ENCODE data around the gene UTP14A.

UTP14A gene

DNA sequence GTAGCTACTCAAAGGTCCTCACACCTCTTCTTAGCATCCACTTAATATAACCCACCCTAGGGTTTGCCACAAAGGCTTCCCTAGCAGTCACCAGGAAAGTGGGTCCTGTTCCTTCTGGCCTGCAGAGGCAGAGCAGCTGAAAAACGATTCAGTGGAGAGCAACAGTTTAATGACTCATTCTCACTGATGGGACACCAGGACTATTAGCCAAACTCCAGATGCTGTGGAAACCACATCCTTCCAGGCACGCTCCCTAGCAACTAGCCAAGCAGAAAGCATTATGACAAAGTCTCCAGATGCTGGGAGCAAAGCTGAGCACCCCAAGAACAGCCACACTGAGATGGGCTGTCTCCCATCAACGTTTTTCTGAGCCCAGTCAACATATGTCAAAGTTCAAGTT is 30.3 kb upstream of the UTP14A start:
- no peaks in the 10 kb centered on the region for H3K9me3 ChIP-seq (ENCODE audit: control insufficient read depth, insufficient read depth, low read length)
- H3K4me2 ChIP-seq (ENCODE audit: low read length), result no peak overlapping the region
- no peaks in the 10 kb centered on the region for H3K79me2 ChIP-seq (ENCODE audit: control insufficient read depth, low read length)
- H3K9me2 ChIP-seq (replicated peaks; ENCODE audit: control insufficient read depth, low read length), result no peaks in the 10 kb centered on the region
- H3F3A ChIP-seq (ENCODE audit: control insufficient read depth, insufficient read depth), result no peaks in the 10 kb centered on the region
- H4K20me1 ChIP-seq (ENCODE audit: control insufficient read depth, insufficient read depth, low read depth, low read length), result no peaks in the 10 kb centered on the region
- no peak overlapping the region for H3K27ac ChIP-seq (ENCODE audit: low read depth, low read length)
- no peaks in the 10 kb centered on the region for H3K4me1 ChIP-seq (ENCODE audit: control insufficient read depth, low read length)
- no peaks in the 10 kb centered on the region for H3K36me3 ChIP-seq (ENCODE audit: control insufficient read depth, low read length)
- H3K27me3 ChIP-seq (ENCODE audit: control insufficient read depth, low read length), result no peaks in the 10 kb centered on the region
- H3K4me3 ChIP-seq (ENCODE audit: low read length), result no peak overlapping the region
- TF ChIP-seq EZH2phosphoT487 (IDR thresholded peaks at IDR 0.05; ENCODE audit: borderline replicate concordance, low read length), result no peak

DNA sequence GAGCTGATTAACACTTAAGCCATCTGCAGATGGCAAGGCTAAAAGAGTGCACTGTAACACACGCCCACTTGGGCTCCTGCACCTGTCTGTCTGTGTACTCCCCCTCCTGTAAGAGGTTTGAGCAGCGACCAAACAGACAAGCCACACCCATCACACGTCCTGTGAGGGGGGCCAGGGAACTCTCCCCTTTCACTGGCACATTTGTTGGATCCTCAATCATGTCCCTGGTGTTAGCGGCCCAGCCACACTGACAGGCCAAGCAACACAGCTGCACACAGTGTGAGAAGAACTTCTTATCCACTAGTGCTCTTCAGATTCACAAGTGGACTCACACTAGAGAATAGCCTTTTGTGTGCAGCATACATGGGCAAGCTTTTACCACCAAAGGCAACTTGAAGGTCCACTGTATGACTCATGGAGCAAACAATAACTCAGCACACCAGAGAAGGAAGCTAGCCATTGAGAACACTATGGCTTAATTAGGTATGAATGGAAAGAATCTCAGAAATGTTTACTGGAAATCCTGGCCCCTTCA is 29.1 kb upstream of the UTP14A start:
- Histone ChIP-seq H3K9me3 (ENCODE audit: control insufficient read depth, insufficient read depth, low read length) (no peaks in the 10 kb centered on the region), H3K27ac (ENCODE audit: low read depth, low read length) (no peak overlapping the region), H4K20me1 (ENCODE audit: control insufficient read depth, insufficient read depth, low read depth, low read length) (no peaks in the 10 kb centered on the region), H3K4me2 (ENCODE audit: low read length) (no peak overlapping the region), H3F3A (ENCODE audit: control insufficient read depth, insufficient read depth) (no peaks in the 10 kb centered on the region), H3K4me3 (ENCODE audit: low read length) (no peak overlapping the region), H3K4me1 (ENCODE audit: control insufficient read depth, low read length) (no peaks in the 10 kb centered on the region), H3K36me3 (ENCODE audit: control insufficient read depth, low read length) (no peaks in the 10 kb centered on the region), H3K27me3 (ENCODE audit: control insufficient read depth, low read length) (no peaks in the 10 kb centered on the region), H3K79me2 (ENCODE audit: control insufficient read depth, low read length) (no peaks in the 10 kb centered on the region), H3K9me2 (replicated peaks; ENCODE audit: control insufficient read depth, low read length) (no peaks in the 10 kb centered on the region)
- TF ChIP-seq EZH2phosphoT487 (IDR thresholded peaks at IDR 0.05; ENCODE audit: borderline replicate concordance, low read length), result no peak
- TF ChIP-seq, protein P1, sequence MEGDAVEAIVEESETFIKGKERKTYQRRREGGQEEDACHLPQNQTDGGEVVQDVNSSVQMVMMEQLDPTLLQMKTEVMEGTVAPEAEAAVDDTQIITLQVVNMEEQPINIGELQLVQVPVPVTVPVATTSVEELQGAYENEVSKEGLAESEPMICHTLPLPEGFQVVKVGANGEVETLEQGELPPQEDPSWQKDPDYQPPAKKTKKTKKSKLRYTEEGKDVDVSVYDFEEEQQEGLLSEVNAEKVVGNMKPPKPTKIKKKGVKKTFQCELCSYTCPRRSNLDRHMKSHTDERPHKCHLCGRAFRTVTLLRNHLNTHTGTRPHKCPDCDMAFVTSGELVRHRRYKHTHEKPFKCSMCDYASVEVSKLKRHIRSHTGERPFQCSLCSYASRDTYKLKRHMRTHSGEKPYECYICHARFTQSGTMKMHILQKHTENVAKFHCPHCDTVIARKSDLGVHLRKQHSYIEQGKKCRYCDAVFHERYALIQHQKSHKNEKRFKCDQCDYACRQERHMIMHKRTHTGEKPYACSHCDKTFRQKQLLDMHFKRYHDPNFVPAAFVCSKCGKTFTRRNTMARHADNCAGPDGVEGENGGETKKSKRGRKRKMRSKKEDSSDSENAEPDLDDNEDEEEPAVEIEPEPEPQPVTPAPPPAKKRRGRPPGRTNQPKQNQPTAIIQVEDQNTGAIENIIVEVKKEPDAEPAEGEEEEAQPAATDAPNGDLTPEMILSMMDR (IDR thresholded peaks at IDR 0.05; ENCODE audit: low read depth, low read length, poor library complexity, severe bottlenecking), result no peak

DNA sequence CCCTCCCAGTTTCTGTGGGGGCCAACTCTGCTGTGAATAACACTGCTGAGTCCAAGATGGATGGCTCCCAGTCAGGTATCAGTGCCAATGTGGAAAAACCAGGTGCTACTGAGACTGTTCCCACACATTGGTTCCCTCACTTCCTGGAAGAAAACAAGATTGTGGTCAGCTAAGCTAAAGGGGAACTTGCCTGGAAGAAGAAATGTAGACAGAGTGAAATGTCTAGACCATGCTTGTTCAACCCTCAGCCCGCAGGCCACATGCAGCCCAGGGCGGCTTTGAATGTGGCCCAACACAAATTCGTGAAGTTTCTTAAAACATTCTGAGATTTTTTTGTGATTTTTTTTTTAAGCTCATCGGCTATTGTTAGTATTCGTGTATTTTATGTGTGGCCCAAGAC is 28.6 kb upstream of the UTP14A start:
- Histone ChIP-seq H3K9me3 (ENCODE audit: control insufficient read depth, insufficient read depth, low read length) (no peaks in the 10 kb centered on the region), H3K27ac (ENCODE audit: low read depth, low read length) (no peak overlapping the region), H3K4me2 (ENCODE audit: low read length) (no peak overlapping the region), H4K20me1 (ENCODE audit: control insufficient read depth, insufficient read depth, low read depth, low read length) (no peaks in the 10 kb centered on the region), H3K9me2 (replicated peaks; ENCODE audit: control insufficient read depth, low read length) (no peaks in the 10 kb centered on the region), H3K79me2 (ENCODE audit: control insufficient read depth, low read length) (no peaks in the 10 kb centered on the region), H3K36me3 (ENCODE audit: control insufficient read depth, low read length) (no peaks in the 10 kb centered on the region), H3K4me3 (ENCODE audit: low read length) (no peak overlapping the region), H3F3A (ENCODE audit: control insufficient read depth, insufficient read depth) (no peaks in the 10 kb centered on the region), H3K27me3 (ENCODE audit: control insufficient read depth, low read length) (no peaks in the 10 kb centered on the region), H3K4me1 (ENCODE audit: control insufficient read depth, low read length) (no peaks in the 10 kb centered on the region)
- TF ChIP-seq, protein P1 (IDR thresholded peaks at IDR 0.05; ENCODE audit: low read depth, low read length, poor library complexity, severe bottlenecking), result no peak
- TF ChIP-seq EZH2phosphoT487 (IDR thresholded peaks at IDR 0.05; ENCODE audit: borderline replicate concordance, low read length), result no peak

DNA sequence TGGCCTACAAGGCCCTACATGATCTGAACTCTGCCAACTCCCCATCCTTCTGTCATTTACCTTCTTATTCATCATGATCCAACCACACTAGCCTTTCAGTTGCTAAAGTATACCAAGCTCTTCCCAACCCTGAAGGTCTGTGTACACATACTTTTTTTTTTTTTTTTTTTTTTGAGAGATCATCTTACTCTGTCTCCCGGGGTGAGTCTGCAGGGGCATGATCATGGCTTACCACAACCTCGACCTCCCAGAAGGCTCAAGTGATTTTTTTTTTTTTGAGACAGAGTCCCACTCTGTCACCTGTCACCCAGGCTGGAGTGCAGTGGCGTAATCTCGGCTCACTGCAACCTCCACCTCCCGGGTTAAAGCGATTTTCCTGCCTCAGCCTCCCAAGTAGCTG is 5.9 kb upstream of the UTP14A start:
- Histone ChIP-seq H3K9me3 (ENCODE audit: control insufficient read depth, insufficient read depth, low read length) (no peaks in the 10 kb centered on the region), H3K4me3 (ENCODE audit: low read length) (no peak overlapping the region), H3F3A (ENCODE audit: control insufficient read depth, insufficient read depth) (no peaks in the 10 kb centered on the region), H3K4me2 (ENCODE audit: low read length) (no peak overlapping the region), H3K4me1 (ENCODE audit: control insufficient read depth, low read length) (no peaks in the 10 kb centered on the region), H3K27me3 (ENCODE audit: control insufficient read depth, low read length) (no peaks in the 10 kb centered on the region), H3K9me2 (replicated peaks; ENCODE audit: control insufficient read depth, low read length) (no peaks in the 10 kb centered on the region), H3K27ac (ENCODE audit: low read depth, low read length) (no peak overlapping the region), H4K20me1 (ENCODE audit: control insufficient read depth, insufficient read depth, low read depth, low read length) (no peaks in the 10 kb centered on the region), H3K36me3 (ENCODE audit: control insufficient read depth, low read length) (no peaks in the 10 kb centered on the region), H3K79me2 (ENCODE audit: control insufficient read depth, low read length) (no peaks in the 10 kb centered on the region)
- TF ChIP-seq EZH2phosphoT487 (IDR thresholded peaks at IDR 0.05; ENCODE audit: borderline replicate concordance, low read length), result no peak
- TF ChIP-seq, protein P1 (IDR thresholded peaks at IDR 0.05; ENCODE audit: low read depth, low read length, poor library complexity, severe bottlenecking), result no peak

Measured in DOHH2 (cell line).